Measurements from ENCODE around the gene TRAF2. TPM values are rescaled to one million over a fixed set of nuclear protein-coding genes. Genes with fewer than 3 reads are reported as not detected.

The TRAF2 gene
- total and polyA plus RNA-seq, 2 of the 4 experiments (the other 2 are of a cell fraction) = 6.6 to 12.0 TPM

GRCh38 chr9:136921718-136922117 is 35.4 kb downstream of the TRAF2 start:
- Histone ChIP-seq H3K9ac (ENCODE audit: low read depth, low read length) (no peak overlapping the region), H3K9me1 (ENCODE audit: insufficient read depth, low read length) (no peaks in the 10 kb centered on the region), H3K4ac (ENCODE audit: low read depth, low read length) (no peak overlapping the region), H2AK5ac (ENCODE audit: low read depth, low read length) (no peak overlapping the region), H3K36me3 (ENCODE audit: control insufficient read depth, insufficient read depth, low read length) (peaks cover 33% of the 10 kb centered on the region), H3K4me2 (ENCODE audit: low read depth, low read length) (no peak overlapping the region), H2BK15ac (ENCODE audit: low read depth, low read length) (no peak overlapping the region), H3K4me3 (ENCODE audit: insufficient read depth, low read depth, low read length) (no peak overlapping the region), H3K27me3 (ENCODE audit: control insufficient read depth, insufficient read depth, low read length) (no peaks in the 10 kb centered on the region), H4K20me1 (ENCODE audit: insufficient read depth, low read length) (no peaks in the 10 kb centered on the region; the same call in 1 of the 2 replicates), H2BK5ac (ENCODE audit: low read depth, low read length, poor library complexity, severe bottlenecking) (no peak overlapping the region), H3K79me1 (ENCODE audit: low read depth in 1 of 2, low read length in 2 of 2) (peaks cover 5 to 6% of the 10 kb centered on the region in 2 experiments; a peak in 2 of 4 replicates), H3K14ac (replicated peaks; ENCODE audit: low read depth, low read length) (no peak overlapping the region), H3K4me1 (ENCODE audit: control insufficient read depth, insufficient read depth, low read length) (no peaks in the 10 kb centered on the region), H3K27ac (ENCODE audit: insufficient read depth, low read length) (no peak overlapping the region), H4K91ac (ENCODE audit: insufficient read depth, low read depth, low read length) (no peak overlapping the region), H2BK20ac (ENCODE audit: low read depth, low read length) (no peak overlapping the region), H4K5ac (ENCODE audit: low read depth, low read length) (no peak overlapping the region), H3K18ac (ENCODE audit: low read depth, low read length) (no peak overlapping the region), H2BK120ac (ENCODE audit: low read depth, low read length) (no peak overlapping the region), H2AK9ac (replicated peaks; ENCODE audit: low read depth, low read length, poor library complexity) (no peak overlapping the region), H4K8ac (ENCODE audit: low read depth in 2 of 2, low read length in 2 of 2) (no peak overlapping the region), H3K9me3 (ENCODE audit: control insufficient read depth, insufficient read depth, low read length) (no peaks in the 10 kb centered on the region), H3K23ac (ENCODE audit: low read depth, low read length) (no peak overlapping the region), H3K56ac (ENCODE audit: extremely low read depth, insufficient read depth, low read length) (no peak overlapping the region), H2AFZ (replicated peaks; ENCODE audit: low read length, poor library complexity) (no peak overlapping the region)
- intact Hi-C loops (cut with micrococcal nuclease) = no loop called here
- in situ Hi-C loops (cut with MboI; ENCODE audit: low sequenced_read_pairs) = no loop called here
- dilution Hi-C loops (cut with HindIII; ENCODE audit: low sequenced_read_pairs, unreplicated experiment) = no loop called here
- TF ChIP-seq FOS (IDR thresholded peaks at IDR 0.05; ENCODE audit: low read depth, low read length) (no peak), MAZ (IDR thresholded peaks at IDR 0.05; ENCODE audit: borderline replicate concordance, low read depth, low read length) (no peak), ELK1 (IDR thresholded peaks at IDR 0.05; ENCODE audit: borderline replicate concordance, low read depth, low read length) (no peak), RFX5 (IDR thresholded peaks at IDR 0.05; ENCODE audit: low read depth, low read length) (no peak), BHLHE40 (IDR thresholded peaks at IDR 0.05; ENCODE audit: low read depth, low read length) (no peak), RCOR1 (IDR thresholded peaks at IDR 0.05; ENCODE audit: insufficient replicate concordance, low read length) (no peak)
- WGBS, 2 experiments (ENCODE audit: extremely low coverage in 2 of 2, insufficient read length in 1 of 2) = no CpG with 5 or more reads among the region's 10 CpGs
- DNase-seq (no peak), ATAC-seq (ENCODE audit: low read depth) (no peak)
- ChIA-PET POLR2A (ENCODE audit: unreplicated experiment) (no interaction called here), CTCF (no interaction called here)
- no TSS peak for BruUV-seq (replicated peaks)
